Kidney (tissue), 14 donors: ENCODE results near the gene PPFIA1. TPM values are rescaled to one million over a fixed set of nuclear protein-coding genes. Genes with fewer than 3 reads are reported as not detected.
A peak's percentile ranks its signal among the peaks of the same experiment; 100 is the strongest.

Experiments
- DNase-seq, 5 donors: peaks; one replicate each; pipeline ENCODE4 v3.0.0-alpha.2; 2013 to 2020
- FAIRE-seq: peaks from 2 replicates; lab custom pipeline; 2012; peaks lifted over from hg19 to GRCh38; lab: Jason Lieb, UNC
- H3K27ac ChIP-seq, 2 donors: one replicate each; pipeline ENCODE4 v1.7.0; 2013; ENCODE audit warnings: low read depth in 2 of 2, low read length in 2 of 2, inconsistent platforms in 1 of 2
- H3K27me3 ChIP-seq: one replicate; pipeline ENCODE4 v1.7.1; 2013; ENCODE audit warnings: low read length, inconsistent platforms; ENCODE audit not compliant: control insufficient read depth, insufficient read depth
- H3K36me3 ChIP-seq, 3 donors: one replicate each; pipeline versions ENCODE4 v1.7.0 to v1.7.1; 2013; ENCODE audit warnings: low read length in 3 of 3, control low read depth in 1 of 3, inconsistent platforms in 1 of 3; ENCODE audit not compliant: insufficient read depth in 3 of 3, control insufficient read depth in 2 of 3
- H3K4me1 ChIP-seq, 3 donors: one replicate each; pipeline versions ENCODE4 v1.7.0 to v1.7.1; 2013; ENCODE audit warnings: low read length in 3 of 3, inconsistent platforms in 1 of 3, low read depth in 1 of 3; ENCODE audit not compliant: control insufficient read depth in 2 of 3, insufficient read depth in 2 of 3
- H3K4me3 ChIP-seq, 3 donors: one replicate each; pipeline versions ENCODE4 v1.7.0 to v1.8.1; 2013; ENCODE audit warnings: low read length in 3 of 3, control low read depth in 1 of 3, inconsistent platforms in 1 of 3
- H3K9ac ChIP-seq, 3 donors: one replicate each; pipeline versions ENCODE4 v1.7.0 to v1.7.1; 2013; ENCODE audit warnings: low read length in 3 of 3, control low read depth in 1 of 3, inconsistent platforms in 1 of 3
- H3K9me3 ChIP-seq, 3 donors: one replicate each; pipeline versions ENCODE4 v1.7.0 to v1.7.1; 2013; ENCODE audit warnings: low read length in 3 of 3, control low read depth in 1 of 3, inconsistent platforms in 1 of 3; ENCODE audit not compliant: control insufficient read depth in 2 of 3, insufficient read depth in 1 of 3
- intact Hi-C: fragments of 100-400 bp; cut with DNase I; formaldehyde crosslinking; loops from one replicate; pipeline ENCODE4 v1.11.1; 2022
- polyA plus RNA-seq: library from polyadenylated mRNA; stranded (reverse); fragments of 350-450 nt; fragmentation: Illumina TruSeq; extraction: RNeasy Lipid Tissue Mini Kit (QIAGEN cat#74804); gene quantifications from one replicate; pipeline ENCODE4 v1.2.3, GENCODE V29; 2014; ENCODE audit warnings: low read depth, low replicate concordance; ENCODE audit not compliant: insufficient read depth
- total RNA-seq: library from RNA; stranded (reverse); fragmentation: NEBNext Ultra II Directional; extraction: Animal tissue kit (Norgen Biotek cat#: 25700); gene quantifications from one replicate; pipeline ENCODE4 v1.2.1, GENCODE V29; 2021
- TF ChIP-seq, protein P1 (sequence below): IDR thresholded peaks from 3 replicates; pipeline ENCODE4 v1.5.1; 2012; ENCODE audit warnings: mild to moderate bottlenecking, moderate library complexity, borderline replicate concordance; ENCODE audit not compliant: insufficient read depth; ENCODE audit errors: extremely low read depth
- donor health status: control.
- donor health status: control.
- donor health status: control.
- donor health status: control.
- donor health status: control.
- donor health status: DM: yes; HTN: yes; CAD: no.
- donor health status: Normal renal cell carcinoma (clear cell type).

Gene PPFIA1
- total and polyA plus RNA-seq, 2 donors from 2014 or later = 19.1 to 53.0 TPM

DNA sequence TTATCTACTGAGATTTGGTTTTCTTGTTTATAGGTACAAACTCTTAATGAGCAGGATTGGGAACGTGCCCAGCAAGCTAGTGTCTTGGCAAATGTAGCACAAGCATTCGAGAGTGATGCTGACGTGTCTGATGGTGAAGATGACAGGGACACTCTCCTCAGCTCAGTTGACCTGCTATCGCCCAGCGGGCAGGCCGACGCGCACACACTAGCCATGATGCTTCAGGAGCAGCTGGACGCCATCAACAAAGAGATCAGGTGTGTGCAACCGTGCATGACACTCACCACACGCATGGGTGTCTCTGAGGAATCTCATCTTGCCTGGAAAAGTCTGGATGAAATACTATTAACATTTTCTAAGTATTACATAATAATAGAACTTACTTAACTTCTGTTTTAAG, 73.1 kb downstream of the PPFIA1 start:
- TF ChIP-seq, protein P1, sequence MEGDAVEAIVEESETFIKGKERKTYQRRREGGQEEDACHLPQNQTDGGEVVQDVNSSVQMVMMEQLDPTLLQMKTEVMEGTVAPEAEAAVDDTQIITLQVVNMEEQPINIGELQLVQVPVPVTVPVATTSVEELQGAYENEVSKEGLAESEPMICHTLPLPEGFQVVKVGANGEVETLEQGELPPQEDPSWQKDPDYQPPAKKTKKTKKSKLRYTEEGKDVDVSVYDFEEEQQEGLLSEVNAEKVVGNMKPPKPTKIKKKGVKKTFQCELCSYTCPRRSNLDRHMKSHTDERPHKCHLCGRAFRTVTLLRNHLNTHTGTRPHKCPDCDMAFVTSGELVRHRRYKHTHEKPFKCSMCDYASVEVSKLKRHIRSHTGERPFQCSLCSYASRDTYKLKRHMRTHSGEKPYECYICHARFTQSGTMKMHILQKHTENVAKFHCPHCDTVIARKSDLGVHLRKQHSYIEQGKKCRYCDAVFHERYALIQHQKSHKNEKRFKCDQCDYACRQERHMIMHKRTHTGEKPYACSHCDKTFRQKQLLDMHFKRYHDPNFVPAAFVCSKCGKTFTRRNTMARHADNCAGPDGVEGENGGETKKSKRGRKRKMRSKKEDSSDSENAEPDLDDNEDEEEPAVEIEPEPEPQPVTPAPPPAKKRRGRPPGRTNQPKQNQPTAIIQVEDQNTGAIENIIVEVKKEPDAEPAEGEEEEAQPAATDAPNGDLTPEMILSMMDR = no peak
- Histone ChIP-seq H3K4me3 (no peak overlapping the region), H3K27ac (no peak overlapping the region), H3K4me1 (peaks cover 0 to 7% (median 4%) of the 10 kb centered on the region in 3 donors), H3K9me3 (no peaks in the 10 kb centered on the region), H3K9ac (no peak overlapping the region), H3K36me3 (peaks cover 5 to 40% (median 25%) of the 10 kb centered on the region in 3 donors), H3K27me3 (no peaks in the 10 kb centered on the region)
- FAIRE-seq (no peak), DNase-seq (peak in 4 of 5 donors; percentile 70 to 91 (median 86))
- intact Hi-C loops = no loop called here

DNA sequence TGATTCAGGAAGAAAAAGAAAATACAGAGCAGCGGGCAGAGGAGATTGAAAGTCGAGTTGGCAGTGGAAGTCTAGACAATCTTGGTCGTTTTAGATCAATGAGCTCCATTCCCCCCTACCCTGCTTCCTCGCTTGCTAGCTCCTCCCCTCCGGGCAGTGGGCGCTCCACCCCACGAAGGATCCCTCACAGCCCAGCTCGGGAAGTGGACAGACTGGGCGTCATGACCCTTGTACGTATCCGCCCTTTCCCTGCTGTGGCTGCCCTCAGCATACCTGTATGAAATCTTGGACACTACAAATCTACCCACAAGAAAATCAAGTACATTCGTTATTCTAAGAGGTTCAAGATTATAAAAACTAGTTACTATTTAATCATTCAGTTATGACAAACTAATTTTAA, 77.7 kb downstream of the PPFIA1 start:
- peaks cover 3 to 32% (median 19%) of the 10 kb centered on the region in 3 donors for H3K36me3 ChIP-seq
- no peak for DNase-seq
- no peak overlapping the region for H3K4me3 ChIP-seq
- no peak overlapping the region for H3K9ac ChIP-seq
- H3K9me3 ChIP-seq = no peaks in the 10 kb centered on the region
- no peaks in the 10 kb centered on the region for H3K27me3 ChIP-seq
- H3K27ac ChIP-seq = no peak overlapping the region
- peaks cover 0 to 5% (median 4%) of the 10 kb centered on the region in 3 donors for H3K4me1 ChIP-seq
- intact Hi-C loops = no loop called here
- TF ChIP-seq, protein P1 = no peak
- FAIRE-seq = no peak

GRCh38 chr11:70348608-70349007, 78.1 kb downstream of the PPFIA1 start:
- Histone ChIP-seq H3K4me3 (no peak overlapping the region), H3K27ac (no peak overlapping the region), H3K4me1 (peaks cover 0 to 4% (median 4%) of the 10 kb centered on the region in 3 donors), H3K9ac (no peak overlapping the region), H3K36me3 (peaks cover 3 to 31% (median 18%) of the 10 kb centered on the region in 3 donors), H3K27me3 (no peaks in the 10 kb centered on the region), H3K9me3 (no peaks in the 10 kb centered on the region)
- TF ChIP-seq, protein P1 = no peak
- FAIRE-seq (no peak), DNase-seq (no peak)
- intact Hi-C loops = no loop called here

GRCh38 chr11:70351646-70352045, 81.2 kb downstream of the PPFIA1 start:
- TF ChIP-seq, protein P1 = no peak
- no peak overlapping the region for H3K27ac ChIP-seq
- H3K4me1 ChIP-seq = no peaks in the 10 kb centered on the region
- H3K4me3 ChIP-seq = no peak overlapping the region
- no peaks in the 10 kb centered on the region for H3K9me3 ChIP-seq
- no peak for DNase-seq
- H3K9ac ChIP-seq = no peak overlapping the region
- peaks cover 5 to 37% (median 24%) of the 10 kb centered on the region in 3 donors for H3K36me3 ChIP-seq
- FAIRE-seq = no peak
- intact Hi-C loops = no loop called here
- no peaks in the 10 kb centered on the region for H3K27me3 ChIP-seq
